Activated CD4-positive, alpha-beta T cell treated with anti-CD3 and anti-CD28 coated beads for 1 hour (primary cell): ENCODE measurements around the gene PDE11A.
"Not testable (repeated sequence)": the region's sequence is repeated elsewhere in the genome, so short reads cannot be mapped to it uniquely, and the experiment has no call there.

ENCODE experiments used
- DNase-seq: peaks from one replicate; pipeline ENCODE4 v3.0.0-alpha.2; 2020

PDE11A gene

DNA sequence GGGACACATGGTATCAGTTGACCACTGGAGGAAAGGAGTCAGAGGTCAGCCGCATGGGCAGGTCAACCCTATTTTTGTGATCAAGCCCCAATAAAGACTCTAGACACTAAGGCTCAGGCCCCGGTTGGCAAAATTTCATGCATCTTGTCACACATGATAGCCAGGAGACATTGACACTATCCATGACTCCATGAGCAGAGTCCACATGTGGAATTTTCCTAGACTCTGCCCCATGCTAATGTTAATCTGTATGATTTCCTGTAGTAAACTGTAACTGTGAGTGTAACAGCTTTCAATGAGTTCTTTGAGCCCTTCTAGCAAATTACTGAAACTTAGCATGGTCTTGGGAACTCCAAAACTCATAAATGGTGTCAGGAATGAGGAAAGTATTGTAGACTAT, 192.3 kb downstream of the PDE11A start:
- no peak for DNase-seq

DNA sequence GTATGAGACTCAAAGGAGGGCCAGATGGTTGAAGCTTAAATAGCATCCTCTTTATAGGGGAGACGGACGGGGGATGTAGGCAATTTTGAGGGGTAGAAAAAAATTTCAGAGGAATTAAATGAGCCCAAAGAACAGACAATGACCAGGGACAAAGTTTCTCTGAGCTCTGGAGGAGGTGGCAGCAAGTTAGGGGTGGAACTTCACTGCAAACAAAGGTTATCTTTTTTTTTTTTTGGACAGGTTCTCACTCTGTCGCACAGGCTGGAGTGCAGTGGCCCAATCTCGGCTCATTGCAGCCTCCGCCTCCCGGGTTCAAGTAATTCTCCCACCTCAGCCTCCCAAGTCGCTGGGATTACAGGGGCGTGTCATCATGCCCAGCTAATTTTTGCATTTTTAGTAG, 195.6 kb downstream of the PDE11A start:
- DNase-seq, result no peak

DNA sequence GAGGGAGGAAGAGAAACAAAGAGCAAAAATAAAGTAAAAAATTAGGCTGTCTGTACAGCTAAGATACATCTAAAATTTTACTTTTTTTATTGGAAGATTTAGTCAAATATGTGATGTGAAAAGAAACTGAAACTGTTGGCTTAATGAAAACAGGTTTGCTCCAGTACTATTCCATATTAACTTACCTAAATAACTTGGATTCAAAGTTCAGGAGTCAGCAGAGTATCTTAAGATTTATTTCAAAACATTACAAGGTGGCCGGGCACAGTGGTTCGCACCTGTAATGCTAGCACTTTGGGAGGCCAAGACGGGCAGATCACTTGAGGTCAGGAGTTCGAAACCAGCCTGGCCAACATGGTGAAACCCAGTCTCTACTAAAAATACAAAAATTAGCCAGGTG, 197.9 kb downstream of the PDE11A start:
- DNase-seq, result no peak

DNA sequence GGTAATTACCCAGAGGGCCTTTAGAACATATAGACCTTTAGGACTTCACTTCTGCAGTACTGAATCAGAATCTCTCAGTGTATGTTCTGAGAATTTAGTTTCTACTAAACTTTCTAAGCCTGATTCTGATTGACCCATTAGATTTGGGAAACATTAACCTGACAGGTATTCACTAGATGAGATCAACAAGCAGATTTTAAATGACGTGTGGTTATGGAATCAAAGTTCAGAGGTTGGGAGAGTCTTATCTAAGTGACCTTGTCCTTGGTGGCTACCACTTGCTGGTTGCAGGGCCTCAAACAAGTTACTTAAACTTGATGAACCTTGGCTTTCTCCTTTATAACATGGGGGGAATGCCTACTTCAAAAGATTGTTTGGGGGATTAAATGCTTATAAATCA, 198.7 kb downstream of the PDE11A start:
- DNase-seq, result no peak

DNA sequence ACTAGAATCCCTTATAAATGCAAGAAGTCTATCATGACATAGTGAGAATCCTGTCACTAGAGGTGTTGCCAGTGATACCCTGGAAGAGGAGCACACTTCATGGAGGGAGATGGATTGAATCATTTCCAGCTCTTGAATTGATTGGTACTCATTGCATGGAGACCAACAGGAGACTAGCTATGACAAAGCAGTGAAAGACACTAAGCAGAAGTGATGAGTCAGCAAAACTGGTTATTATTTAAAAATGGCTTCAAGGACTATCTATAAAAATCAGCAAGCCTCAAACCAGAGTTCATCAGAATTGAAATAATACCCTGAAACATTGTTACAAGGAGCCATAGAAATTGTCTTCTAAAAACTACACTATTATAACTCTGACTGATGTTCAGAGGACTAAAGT, 200.3 kb downstream of the PDE11A start:
- no peak for DNase-seq

DNA sequence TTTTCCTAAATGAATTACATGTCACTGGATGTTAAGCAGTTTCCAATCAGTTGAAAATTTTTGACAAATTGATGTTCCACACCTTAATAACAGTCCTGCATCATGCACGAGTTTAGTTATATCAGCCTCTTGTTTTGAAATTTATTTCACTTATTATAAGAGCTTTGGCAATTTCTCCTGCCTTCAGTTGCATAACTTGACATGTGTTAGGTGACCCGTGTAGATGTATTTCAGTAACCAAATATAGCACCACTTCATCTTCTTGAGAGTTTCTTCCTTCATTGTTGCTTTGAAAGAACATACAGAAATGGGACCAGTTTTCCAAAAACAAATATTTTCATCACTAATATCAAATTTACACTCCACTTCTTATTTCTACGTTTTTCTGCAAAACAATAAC, 202.7 kb downstream of the PDE11A start:
- DNase-seq, result no peak

DNA sequence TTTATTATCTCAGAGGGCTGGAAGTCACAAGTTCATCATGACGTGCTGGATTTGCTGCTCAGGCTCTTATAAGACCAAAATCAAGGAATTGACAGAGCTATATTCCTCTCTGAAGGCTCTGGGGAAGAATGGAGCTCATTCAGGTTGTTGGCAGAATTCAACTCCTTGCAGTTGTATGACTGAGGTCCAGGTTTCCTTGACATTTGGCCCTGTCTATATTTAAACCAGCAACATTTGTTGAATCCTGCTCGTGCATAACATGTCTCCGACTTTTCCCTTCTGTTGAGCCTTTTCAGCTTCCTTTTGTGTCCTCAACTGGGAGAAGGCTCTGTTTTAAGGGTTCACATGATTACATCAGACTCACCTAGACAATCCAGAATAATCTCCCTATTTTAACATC, 203.4 kb downstream of the PDE11A start:
- no peak for DNase-seq

DNA sequence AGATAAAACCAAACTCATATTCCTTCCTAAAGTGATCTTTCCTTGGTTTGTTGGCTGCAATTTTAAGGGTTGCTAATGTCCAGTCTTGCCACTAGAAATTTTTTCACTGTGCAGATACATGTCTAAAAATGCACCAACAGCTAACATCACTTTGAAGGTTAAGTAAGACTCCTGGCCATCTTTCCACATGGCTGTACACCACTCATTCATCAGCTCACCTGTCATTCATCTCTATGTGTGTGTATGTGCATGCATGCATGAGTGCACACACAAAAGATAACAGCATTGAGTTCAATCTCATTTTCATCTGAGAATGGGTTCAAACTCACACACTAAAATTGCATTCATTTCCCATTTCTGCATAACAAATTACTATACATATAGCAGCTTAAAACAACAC, 203.8 kb downstream of the PDE11A start:
- DNase-seq, result no peak

DNA sequence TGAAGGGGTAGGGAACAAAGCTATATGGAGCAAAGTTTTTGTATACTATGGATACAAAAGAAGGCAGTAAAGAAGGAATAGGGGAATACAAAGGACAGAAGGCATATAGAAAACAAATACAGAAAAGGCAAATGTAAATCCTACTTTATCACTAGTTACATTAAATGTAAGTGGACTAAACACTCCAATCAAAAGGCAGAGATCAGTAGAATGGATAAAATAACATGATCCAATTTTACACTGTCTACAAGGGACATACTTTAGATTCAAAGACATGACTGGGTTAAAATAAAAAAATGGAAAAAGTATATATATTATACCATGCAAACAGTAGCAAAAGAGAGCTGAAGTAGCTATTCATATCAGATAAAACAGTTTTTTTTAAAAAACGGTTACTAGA, 215.0 kb downstream of the PDE11A start:
- no peak for DNase-seq

DNA sequence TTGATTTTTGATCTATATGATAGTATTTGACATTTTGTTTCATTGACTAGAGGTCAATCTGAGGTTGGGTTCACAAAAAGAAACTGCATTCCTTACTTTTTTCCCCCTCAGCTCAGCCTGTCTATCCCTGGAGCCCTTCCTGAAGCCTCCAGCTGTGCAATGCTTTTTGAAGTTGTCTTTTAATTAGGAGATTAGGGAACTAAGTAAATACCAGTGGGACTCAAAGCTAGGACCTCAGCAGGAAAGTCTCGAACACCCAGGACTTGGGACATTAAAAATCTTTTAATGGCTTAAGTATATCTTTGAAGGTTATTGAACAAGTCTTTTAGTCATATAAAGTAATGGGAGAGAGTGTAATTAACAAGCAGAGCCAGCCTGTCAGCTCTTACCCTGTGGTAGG, 220.2 kb downstream of the PDE11A start:
- DNase-seq, result no peak

DNA sequence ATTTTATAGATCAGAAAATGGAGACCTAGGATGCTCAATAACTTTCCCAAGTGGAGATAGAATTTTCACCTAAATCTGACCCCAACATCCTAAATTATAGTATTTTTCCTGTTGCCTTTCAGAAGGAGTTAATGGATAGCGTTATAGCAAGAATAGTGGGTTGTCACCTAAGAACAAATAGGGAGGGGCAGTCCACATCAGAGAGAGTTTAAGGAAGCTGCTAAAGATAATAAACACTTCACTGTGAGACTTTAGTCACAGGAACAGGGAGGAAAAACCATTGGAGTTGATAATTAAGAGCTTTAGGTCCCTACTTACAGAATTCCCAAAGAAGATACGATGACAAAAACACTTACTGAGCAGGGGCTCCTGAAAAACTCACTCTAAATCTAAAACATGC, 229.4 kb downstream of the PDE11A start:
- no peak for DNase-seq

DNA sequence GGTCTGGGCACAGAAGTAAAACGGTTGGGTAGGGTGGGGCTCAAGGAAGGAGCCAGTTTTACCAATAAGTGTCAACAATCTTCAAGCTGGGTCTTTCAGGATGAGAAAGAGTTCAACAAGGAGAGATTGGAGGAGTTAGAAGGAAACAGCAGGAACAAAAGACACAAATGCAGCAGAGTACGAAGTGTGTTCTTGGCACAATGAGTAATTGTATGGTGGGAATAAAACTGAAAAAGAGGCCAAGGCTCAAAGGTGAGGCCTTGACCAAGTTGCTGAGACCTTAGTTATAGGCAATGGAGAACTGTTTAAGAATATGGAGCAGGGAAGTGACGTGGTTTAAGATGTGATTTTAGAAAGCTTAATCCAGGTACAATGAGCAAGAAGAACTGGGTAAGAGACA, 230.3 kb downstream of the PDE11A start:
- no peak for DNase-seq

DNA sequence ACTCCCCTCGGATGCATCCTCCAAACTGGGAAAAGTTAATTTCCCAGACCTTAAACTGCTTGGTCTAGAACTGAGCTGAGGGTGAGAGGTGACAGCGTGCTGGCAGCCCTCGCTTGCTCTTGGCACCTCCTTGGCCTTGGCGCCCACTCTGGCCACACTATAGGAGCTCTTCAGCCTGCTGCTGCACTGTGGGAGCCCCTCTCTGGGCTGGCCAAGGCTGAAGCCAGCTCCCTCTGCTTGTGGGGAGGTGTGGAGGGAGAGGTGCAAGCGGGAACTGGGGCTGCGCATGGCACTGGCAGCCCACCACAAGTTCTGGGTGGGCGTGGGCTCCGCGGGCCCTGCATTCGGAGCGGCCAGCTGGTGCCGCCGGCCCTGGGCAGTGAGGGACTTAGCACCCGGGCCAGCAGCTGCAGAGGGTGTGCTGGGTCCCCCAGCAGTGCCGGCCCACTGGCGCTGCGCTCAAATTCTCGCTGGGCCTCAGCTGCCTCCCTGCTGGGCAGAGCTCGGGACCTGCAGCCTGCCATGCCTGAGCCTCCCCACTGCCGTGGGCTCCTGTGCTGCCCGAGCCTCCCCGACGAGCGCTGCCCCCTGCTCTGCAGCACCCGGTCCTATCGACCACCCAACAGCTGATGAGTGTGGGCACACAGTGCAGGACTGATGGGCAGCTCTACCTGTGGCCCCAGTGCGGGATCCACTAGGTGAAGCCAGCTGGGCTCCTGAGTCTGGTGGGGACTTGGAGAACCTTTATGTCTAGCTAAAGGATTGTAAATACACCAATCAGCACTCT, 237.0 kb downstream of the PDE11A start:
- not testable (repeated sequence) for DNase-seq

DNA sequence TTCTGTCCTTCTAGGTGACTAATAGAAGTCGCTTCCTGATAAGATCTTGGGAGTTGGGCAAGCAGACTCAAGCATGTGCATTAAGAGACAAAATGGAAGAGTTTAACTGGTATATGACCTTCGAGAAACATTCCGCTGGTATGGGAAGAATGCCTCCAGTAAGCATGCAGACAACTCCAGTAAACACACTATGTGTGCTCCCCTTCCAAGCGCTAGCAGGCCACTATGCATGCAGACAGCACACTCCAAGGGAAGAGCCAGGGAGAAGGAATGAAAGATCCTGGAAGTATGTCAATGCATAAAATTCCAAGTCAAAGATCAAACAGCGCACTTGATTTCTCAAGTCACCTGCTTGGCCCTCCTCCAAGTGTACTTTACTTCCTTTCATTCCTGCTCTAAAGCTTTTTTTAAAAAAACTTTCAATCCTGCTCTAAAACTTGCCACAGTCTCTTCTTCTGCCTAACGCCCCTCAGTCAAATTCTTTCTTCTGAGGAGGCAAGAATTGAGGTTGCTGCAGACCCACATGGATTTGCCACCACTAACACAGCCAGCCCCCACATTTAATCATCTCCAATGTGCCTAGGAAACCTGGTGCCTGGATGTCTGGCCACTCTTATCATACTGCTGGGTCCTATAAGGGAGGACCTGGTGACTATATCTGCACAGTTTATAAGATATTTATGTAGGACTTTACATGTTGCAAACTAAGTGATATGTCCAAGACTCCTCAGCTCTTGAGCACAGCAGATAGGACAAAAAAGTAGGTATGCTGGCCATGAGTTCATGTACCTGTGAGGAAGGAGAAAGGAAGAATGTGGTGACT, 239.8 kb downstream of the PDE11A start:
- DNase-seq, result no peak

DNA sequence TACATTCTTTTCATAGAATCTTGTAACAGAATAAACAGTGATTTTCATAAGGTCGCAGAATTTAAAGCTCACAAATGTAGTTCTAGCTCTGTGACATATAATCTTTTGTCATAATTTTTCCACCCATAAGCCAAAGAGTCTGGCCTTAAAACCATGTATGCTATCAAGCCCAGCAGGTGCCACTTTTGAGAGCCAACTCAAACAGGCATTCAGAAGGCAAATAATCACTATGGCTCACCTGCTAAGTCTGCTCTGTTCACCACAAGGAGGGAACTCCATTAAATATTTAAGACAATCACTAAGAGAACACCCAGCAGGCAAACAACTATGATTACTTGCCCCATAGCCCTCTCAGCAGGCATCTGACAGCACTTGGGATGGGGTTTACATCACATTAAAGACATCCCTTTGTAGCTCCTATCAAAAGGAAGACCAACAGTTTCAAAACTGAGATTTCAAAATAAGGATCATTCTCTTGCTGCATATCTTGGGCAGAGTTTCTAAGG, 241.6 kb downstream of the PDE11A start:
- DNase-seq, result no peak

DNA sequence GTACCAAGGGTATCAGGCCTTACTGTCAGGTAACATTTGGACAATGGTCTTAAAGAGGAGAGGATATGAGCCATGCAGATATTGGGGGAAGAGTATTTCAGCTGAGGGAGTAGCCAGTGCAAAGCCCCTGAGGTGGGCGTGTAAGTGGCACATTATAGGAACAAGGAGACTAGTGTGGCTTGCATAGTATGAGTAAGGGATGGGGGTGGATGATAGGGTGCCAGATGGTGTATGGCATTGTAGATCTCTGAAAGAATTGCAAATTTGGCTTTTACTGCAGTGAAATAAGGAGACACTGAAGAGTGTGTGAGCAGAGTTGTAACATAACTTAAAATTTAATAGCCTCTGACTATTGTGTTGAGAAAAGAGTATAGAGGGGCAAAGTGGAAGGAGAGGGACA, 244.0 kb downstream of the PDE11A start:
- DNase-seq, result no peak

DNA sequence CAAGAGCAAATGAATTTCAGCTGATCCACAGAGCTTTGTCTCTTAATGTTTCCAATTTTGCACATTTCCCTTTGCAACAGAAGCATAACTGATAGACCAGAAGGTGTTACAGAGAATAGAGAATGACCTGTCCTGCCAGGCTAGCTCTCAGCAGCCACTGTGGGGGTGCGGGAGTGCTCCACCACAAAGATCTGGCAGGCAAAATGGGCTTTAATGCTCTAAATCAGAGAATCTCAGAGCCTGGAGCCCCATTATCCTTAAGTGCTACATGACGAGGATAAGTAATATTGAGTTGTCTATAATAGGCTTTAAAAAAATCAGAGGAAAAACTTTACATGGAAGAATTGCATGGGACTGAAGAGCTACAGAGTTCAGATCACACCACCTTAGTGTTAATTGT, 245.7 kb downstream of the PDE11A start:
- DNase-seq, result no peak

DNA sequence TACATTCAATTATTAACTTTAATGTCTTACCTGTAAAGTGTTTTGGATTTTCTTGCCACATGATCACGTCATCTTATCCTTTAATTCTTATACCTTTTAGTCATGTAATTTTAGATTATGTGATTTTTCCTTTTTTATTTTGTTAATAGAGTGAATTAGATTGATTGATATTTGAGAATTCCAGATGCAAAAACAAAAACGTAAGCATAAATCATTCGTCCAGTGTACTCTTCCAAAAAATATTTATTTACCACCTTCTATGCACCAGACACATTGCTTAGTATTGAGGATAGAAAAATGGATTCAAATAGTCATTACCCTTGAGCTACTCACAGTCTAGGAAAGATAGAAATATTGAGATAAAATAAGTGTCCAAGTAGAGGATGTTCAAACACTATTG, 249.6 kb downstream of the PDE11A start:
- no peak for DNase-seq

DNA sequence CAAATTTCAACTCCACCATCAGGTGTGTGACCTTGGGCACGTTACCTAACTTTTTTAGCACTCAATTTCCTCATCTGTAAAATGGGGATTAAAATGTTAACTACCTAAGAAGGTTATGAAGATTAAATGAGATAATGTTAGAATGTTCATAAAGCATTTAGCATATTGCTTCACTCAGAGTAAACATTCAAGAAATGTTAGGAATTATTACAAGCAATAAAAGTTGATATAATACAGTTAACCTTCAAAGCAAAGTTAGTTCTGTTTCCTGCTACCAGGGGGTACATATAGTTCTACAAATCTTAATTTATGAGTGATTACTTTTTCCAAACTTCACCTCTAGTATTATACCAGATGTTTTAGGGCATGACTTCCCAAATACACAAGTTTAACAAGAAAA, 254.2 kb downstream of the PDE11A start:
- no peak for DNase-seq

DNA sequence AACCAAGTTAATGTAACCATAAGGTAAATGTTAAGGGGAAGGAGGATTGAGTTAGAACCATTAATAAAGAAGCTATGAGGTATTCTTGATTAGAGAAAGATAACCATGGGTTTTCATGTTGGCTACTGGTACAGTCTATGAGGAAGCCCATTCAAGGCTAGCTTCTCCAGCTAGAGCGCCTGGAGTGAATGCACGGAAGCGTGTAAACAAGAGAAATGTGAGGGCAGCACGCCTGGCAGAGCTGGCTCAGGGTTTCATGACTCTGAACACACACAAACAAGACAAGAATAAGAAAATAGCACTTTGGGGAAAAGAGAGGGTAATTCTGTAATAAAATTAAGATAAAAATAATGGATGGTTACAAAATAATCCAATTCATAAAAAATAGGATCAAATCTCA, 255.3 kb downstream of the PDE11A start:
- DNase-seq, result no peak

DNA sequence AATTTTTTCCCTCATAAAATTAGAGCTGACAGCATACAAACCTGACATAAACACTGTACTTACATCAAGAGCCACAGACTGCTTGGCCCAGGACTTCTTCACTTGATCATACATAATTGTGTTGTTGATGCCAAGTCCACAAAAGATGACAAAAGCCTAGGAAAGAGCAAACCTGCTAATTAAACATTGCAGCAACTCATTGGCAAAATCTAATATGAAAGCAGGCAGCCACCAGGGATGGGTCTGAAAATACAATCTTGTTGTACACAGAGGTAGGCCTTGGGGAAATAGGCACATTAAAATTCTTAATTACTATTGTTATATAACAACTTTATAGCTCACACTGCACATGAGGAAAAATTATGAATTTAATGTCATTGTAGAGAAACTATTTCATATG, 255.8 kb downstream of the PDE11A start:
- DNase-seq, result no peak

DNA sequence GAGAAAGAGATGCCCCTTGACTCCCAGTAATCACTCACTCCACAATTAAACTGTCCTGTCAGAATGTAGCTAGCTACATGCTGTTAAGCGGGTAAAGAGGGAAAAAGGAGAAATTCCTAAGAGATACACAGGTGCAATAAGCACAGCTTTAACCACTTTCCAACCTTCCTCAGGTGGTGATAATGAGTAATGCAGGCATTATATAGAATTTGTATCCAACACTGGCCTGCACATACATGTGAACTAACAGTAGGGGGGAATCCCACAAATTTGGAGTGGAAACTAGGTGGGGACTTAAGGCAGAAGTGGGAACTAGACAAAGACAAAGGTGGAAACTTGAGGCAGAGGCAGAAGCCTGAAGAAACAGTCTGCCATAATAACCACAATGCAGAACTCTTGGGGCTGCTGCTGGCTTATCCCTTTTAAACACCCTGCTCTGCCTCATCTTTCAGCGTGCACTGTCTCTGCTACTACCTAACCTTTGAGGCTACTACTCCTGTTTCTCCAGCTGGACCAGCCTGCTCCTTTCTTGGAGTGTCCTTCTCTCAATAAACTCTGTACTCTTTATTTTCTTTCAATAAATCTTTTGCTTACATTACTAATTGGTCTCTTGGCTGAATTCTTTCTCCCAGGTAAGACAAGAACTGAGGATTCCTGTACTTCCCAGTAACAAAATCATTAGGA, 259.7 kb downstream of the PDE11A start:
- no peak for DNase-seq

DNA sequence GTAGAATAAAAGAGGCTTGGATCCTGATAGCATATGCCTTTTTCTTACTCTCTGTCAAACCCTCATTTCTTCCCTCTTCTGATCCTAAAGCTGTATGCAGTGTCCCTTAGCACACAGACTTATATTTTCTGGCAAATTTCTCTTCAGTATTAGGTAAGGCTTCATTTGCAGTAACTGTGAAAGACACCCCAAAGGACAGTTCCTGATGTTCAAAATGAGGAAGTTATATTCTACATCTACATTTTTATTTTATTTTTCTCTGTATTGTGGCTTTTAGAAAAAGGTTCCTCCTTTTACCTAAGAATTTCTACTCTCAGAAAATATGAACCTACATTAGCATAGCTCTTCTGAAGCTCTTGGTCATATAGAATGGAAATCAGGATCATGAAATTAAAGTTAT, 261.7 kb downstream of the PDE11A start:
- DNase-seq, result no peak
